Thymus (tissue), 14 donors: ENCODE results near the gene XG. TPM values are rescaled to one million over a fixed set of nuclear protein-coding genes. Genes with fewer than 3 reads are reported as not detected.
"Not testable (repeated sequence)": the region's sequence is repeated elsewhere in the genome, so short reads cannot be mapped to it uniquely, and the experiment has no call there.

ENCODE experiments used
- DNase-seq, 9 donors: peaks; one replicate each; pipeline ENCODE4 v3.0.0-alpha.2; 2013; ENCODE audit warnings: low spot score in 9 of 9, low read depth in 6 of 9, missing footprints in 1 of 9
- H3K27ac ChIP-seq, 2 donors: one replicate each; pipeline ENCODE4 v1.5.1; 2013; ENCODE audit warnings: control low read depth in 1 of 2, low read depth in 1 of 2, low read length in 1 of 2, mild to moderate bottlenecking in 1 of 2, moderate library complexity in 1 of 2
- H3K27me3 ChIP-seq, 2 donors: one replicate each; pipeline ENCODE4 v1.5.1; 2013; ENCODE audit warnings: low read length in 1 of 2; ENCODE audit not compliant: control insufficient read depth in 2 of 2, insufficient read depth in 1 of 2
- H3K36me3 ChIP-seq, 2 donors: one replicate each; pipeline ENCODE4 v1.5.1; 2013; ENCODE audit warnings: low read length in 1 of 2, mild to moderate bottlenecking in 1 of 2, moderate library complexity in 1 of 2; ENCODE audit not compliant: control insufficient read depth in 2 of 2, insufficient read depth in 2 of 2
- H3K4me1 ChIP-seq, 2 donors: one replicate each; pipeline ENCODE4 v1.5.1; 2013; ENCODE audit warnings: low read length in 2 of 2; ENCODE audit not compliant: control insufficient read depth in 2 of 2, insufficient read depth in 2 of 2
- H3K4me3 ChIP-seq, 2 donors: one replicate each; pipeline ENCODE4 v1.5.1; 2013; ENCODE audit warnings: low read length in 2 of 2, control low read depth in 1 of 2, mild to moderate bottlenecking in 1 of 2
- H3K9me3 ChIP-seq, 2 donors: one replicate each; pipeline ENCODE4 v1.5.1; 2013; ENCODE audit warnings: low read length in 1 of 2, mild to moderate bottlenecking in 1 of 2; ENCODE audit not compliant: control insufficient read depth in 2 of 2, insufficient read depth in 1 of 2
- WGBS: extraction: QIAGEN DNeasy Blood & Tissue Kit; methylation state at CpG from one replicate; pipeline ENCODE4 v1.1.7; 2013; 5-methylcytosine and 5-hydroxymethylcytosine counted together
- long read RNA-seq, 10 donors: transcript quantifications; one replicate each; lab custom pipeline, GENCODE V29; 2026
- polyA plus RNA-seq: library from polyadenylated mRNA; stranded (reverse); fragments of 200-250 nt; gene quantifications from one replicate; pipeline ENCODE4 v1.2.3, GENCODE V29; 2013
- total RNA-seq: library from RNA; stranded (reverse); fragments of 120-200 nt; gene quantifications from one replicate; pipeline ENCODE4 v1.2.4, GENCODE V29; 2013
- donor health status: healthy.

Gene XG, protein sequence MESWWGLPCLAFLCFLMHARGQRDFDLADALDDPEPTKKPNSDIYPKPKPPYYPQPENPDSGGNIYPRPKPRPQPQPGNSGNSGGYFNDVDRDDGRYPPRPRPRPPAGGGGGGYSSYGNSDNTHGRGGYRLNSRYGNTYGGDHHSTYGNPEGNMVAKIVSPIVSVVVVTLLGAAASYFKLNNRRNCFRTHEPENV
- 1.0 TPM for total RNA-seq
- polyA plus RNA-seq: 1.3 TPM
- long read RNA-seq, donor 1: 0 reads
- long read RNA-seq, donor 2, partial matches to known transcripts: 5 of 7 reads
- long read RNA-seq, donor 2, other reads (novel, unspliced or antisense): 0 of 7 reads
- long read RNA-seq, donor 3: 0 reads
- long read RNA-seq, donor 4, partial matches to known transcripts: 0 of 1 reads
- long read RNA-seq, donor 4, other reads (novel, unspliced or antisense): 0 of 1 reads
- long read RNA-seq, donor 5, partial matches to known transcripts: 6 of 6 reads
- long read RNA-seq, donor 5, other reads (novel, unspliced or antisense): 0 of 6 reads
- long read RNA-seq, donor 6: 0 reads
- long read RNA-seq, donor 7: 0 reads
- long read RNA-seq, donor 8, partial matches to known transcripts: 0 of 1 reads
- long read RNA-seq, donor 8, other reads (novel, unspliced or antisense): 0 of 1 reads
- long read RNA-seq, donor 9, partial matches to known transcripts: 0 of 1 reads
- long read RNA-seq, donor 9, other reads (novel, unspliced or antisense): 0 of 1 reads
- long read RNA-seq, donor 10: 0 reads

DNA sequence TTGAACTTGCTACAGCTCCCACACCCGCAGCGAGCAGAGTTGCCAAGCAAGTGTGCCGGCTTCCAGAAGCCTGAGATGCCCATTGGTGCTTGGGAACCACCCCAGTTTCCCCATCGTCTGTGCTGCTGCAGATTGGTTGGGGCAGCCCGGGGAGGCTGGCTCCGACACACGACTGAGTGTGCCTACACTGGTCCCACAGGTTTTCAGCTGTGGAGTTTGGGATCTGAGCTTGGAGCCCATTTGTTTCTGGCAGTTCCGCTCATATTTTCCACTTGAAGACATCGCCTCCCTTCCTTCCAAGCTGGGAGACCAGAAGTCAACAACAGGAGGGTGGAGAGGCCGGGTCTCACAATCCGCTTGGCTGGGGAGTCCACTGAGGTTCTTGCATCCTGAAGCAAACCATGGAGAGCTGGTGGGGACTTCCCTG, at the start of gene XG:
Gene XG, plus strand, starts transcription at position 167 of the 427 bp plus-strand sequence. Its CDS starts 235 bp downstream, at position 402.
- H3K36me3 ChIP-seq, DNase-seq, H3K27me3 ChIP-seq, H3K4me3 ChIP-seq, H3K9me3 ChIP-seq, H3K27ac ChIP-seq: not testable (repeated sequence)
- WGBS: 92% methylated on average over 11 of the region's 11 CpGs
- peaks cover 4 to 12% of the 10 kb centered on the region in 2 donors for H3K4me1 ChIP-seq

DNA sequence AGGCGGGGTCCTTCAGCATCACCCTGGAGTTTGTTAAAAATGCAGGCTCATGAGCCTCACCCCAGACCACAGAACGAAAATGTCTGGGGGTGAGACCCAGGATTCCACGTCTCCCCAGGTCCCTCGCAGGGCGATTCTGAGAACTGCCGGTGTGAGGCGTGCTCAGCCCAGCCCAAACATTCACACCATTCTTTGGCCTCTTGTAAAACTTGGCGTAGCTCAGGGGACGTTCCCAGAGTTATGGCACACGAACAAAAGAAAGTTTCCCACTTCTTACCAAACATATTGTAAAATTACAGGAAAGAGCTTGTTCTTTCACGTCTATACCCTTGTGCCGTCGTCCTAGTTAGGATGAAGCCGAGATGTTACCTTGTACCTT, 47.9 kb upstream of the XG start:
- Histone ChIP-seq H3K27me3 (no peaks in the 10 kb centered on the region), H3K9me3 (no peaks in the 10 kb centered on the region), H3K27ac (peak overlapping the region; percentile 92 to 99), H3K36me3 (peaks cover 16 to 67% of the 10 kb centered on the region in 2 donors), H3K4me3 (peak overlapping the region; percentile 27 to 30), H3K4me1 (peaks cover 83 to 97% of the 10 kb centered on the region in 2 donors)
- peak in 1 of 9 donors; percentile 55 for DNase-seq
- WGBS: 6% methylated on average over 14 of the region's 14 CpGs

DNA sequence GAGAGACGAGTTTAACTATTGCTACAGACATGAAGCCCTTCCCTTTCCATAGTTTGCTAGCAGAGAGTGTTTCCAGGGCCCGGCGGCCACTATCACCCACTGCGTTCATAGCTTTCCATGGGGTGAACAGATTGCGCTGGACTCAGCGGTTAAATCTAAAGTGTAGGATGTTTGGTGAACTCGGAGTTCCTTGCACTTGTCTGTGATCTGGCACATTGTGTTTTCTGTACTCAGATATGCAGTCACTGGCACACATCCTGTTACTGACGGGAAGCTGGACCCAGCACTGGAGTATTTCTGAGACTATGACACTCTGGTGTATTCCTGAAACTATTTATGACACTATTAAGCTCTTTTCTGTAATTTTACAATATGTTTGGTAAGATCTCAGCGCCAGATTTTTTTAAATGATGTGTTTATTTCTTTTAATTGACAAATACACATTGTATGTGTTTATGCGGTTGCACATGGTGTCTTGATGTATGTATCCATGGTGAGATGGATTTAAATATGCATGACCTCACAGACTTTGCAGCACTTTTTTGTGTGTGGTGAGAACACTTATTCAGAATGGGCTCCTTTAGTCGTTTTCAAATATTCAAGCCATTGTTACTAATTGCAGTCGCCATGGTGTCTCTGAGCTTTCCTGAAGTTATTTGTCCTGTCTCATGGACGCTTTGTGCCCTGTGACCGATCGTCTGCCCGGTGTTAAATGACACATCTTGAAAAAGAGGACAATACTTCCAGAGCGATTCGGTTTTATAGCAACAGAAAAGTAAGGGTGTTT, 46.6 kb upstream of the XG start:
- Histone ChIP-seq H3K9me3 (no peaks in the 10 kb centered on the region), H3K27me3 (no peaks in the 10 kb centered on the region), H3K36me3 (peaks cover 13 to 62% of the 10 kb centered on the region in 2 donors), H3K4me3 (peak overlapping the region; percentile 8 to 30), H3K27ac (peak overlapping the region; percentile 92 to 99), H3K4me1 (peaks cover 79 to 97% of the 10 kb centered on the region in 2 donors)
- 48% methylated on average over 18 of the region's 18 CpGs for WGBS
- peak in 1 of 9 donors; percentile 70 for DNase-seq

DNA sequence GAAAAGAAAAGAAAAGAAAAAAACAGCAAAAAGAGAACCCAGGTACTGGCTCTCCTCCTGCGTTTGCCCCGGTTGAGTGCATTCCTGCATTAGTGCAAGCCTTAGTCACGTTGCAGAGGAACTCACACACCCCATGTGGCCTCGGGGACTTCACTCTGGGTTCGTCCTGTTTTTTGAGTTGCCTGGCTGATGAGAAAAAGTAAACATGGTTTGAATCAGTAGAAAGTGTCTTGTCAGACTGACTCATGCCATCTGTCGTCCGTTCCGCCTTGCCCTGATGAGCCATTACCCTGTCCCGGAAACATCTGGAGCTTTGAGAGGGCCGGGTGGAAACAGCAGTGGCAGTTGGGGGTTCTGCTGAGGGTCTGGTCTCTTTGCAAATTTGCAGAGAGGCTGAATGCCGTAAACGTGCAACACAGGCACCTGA, 44.5 kb upstream of the XG start:
- no peaks in the 10 kb centered on the region for H3K9me3 ChIP-seq
- peak overlapping the region; percentile 93 to 99 for H3K27ac ChIP-seq
- WGBS: under 1% methylated on average over 12 of the region's 12 CpGs
- H3K4me3 ChIP-seq: peak overlapping the region; percentile 23 to 38
- H3K4me1 ChIP-seq: peaks cover 76 to 93% of the 10 kb centered on the region in 2 donors
- H3K27me3 ChIP-seq: no peaks in the 10 kb centered on the region
- peaks cover 5 to 59% of the 10 kb centered on the region in 2 donors for H3K36me3 ChIP-seq
- DNase-seq: peak in 5 of 9 donors; percentile 79 to 94 (median 88)

DNA sequence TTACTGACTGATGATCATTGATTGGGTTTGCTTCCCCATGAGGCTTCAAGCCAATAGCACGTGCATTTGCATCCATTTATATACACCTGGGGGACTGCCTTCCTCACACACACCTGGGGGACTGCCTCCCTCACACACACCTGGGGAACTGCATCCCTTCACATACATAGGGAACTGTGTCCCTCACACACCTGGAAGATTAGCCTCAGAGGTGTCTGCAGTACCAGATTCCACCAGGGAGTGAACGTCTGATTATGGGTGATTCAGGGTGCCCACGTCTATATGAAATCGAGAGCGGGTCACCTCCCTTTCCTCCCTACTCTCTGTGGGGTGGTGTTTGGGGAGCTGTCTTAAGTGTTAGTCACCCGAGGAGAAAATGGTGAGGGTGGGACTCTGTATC, 43.8 kb upstream of the XG start:
- H3K27me3 ChIP-seq: no peaks in the 10 kb centered on the region
- WGBS: 13% methylated on average over 6 of the region's 6 CpGs
- H3K9me3 ChIP-seq: no peaks in the 10 kb centered on the region
- H3K27ac ChIP-seq: peak overlapping the region; percentile 93 to 99
- DNase-seq: peak in 1 of 9 donors; percentile 64
- peaks cover 12 to 60% of the 10 kb centered on the region in 2 donors for H3K36me3 ChIP-seq
- peak overlapping the region; percentile 25 to 38 for H3K4me3 ChIP-seq
- peaks cover 80 to 94% of the 10 kb centered on the region in 2 donors for H3K4me1 ChIP-seq

DNA sequence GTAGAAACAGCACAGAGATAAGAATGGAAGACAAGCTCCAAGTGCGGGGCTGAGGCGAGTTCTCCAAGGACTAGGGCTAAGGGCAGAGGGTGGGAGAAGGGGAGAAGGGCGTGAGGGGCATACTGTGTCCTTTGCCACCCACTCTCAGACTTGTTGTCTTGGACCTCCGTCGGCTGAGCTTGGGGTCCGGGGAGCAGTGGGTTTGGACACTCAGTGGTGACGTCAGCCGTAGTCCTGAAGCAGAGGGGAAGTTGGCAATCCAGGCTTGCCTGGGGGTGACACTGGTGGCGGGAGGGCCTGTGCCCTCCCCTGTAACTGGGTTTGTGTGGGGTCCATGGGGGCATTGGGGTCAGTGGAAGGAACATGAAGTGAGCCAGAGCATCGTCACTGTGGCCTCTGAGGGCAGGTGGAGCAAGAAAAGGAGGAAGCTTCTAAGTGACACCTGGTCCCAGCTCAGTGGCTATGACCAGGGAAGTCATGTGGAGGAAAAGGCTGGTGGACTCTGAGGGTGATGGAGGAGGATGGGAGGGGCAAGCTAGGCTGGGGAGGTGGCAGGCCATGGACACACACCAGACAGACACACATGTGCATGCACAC, 43.1 kb upstream of the XG start:
- WGBS: 25% methylated on average over 10 of the region's 10 CpGs
- no peak for DNase-seq
- Histone ChIP-seq H3K4me1 (peaks cover 78 to 94% of the 10 kb centered on the region in 2 donors), H3K4me3 (peak overlapping the region; percentile 25 to 38), H3K36me3 (peaks cover 15 to 61% of the 10 kb centered on the region in 2 donors), H3K27me3 (no peaks in the 10 kb centered on the region), H3K27ac (peak overlapping the region; percentile 93 to 99), H3K9me3 (no peaks in the 10 kb centered on the region)

DNA sequence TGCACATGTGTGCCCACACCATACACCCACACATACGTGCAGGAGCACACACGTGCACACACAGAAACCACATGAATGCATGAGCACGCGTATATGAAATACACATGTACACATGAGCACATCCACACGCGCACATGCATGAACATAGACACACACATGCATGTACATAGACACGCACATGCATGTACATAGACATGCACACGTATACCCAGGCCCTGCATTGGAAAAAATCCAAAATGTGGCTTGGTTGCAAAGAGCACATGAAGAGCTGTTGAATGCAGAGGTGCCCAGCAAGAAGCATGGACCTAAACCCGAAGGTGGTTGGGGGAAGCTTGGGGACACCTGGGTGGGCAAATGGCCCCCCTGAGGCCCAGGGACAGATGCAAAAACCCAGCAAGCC, 42.3 kb upstream of the XG start:
- H3K27ac ChIP-seq: peak overlapping the region; percentile 92 to 99
- no peak for DNase-seq
- 76% methylated on average over 9 of the region's 9 CpGs for WGBS

DNA sequence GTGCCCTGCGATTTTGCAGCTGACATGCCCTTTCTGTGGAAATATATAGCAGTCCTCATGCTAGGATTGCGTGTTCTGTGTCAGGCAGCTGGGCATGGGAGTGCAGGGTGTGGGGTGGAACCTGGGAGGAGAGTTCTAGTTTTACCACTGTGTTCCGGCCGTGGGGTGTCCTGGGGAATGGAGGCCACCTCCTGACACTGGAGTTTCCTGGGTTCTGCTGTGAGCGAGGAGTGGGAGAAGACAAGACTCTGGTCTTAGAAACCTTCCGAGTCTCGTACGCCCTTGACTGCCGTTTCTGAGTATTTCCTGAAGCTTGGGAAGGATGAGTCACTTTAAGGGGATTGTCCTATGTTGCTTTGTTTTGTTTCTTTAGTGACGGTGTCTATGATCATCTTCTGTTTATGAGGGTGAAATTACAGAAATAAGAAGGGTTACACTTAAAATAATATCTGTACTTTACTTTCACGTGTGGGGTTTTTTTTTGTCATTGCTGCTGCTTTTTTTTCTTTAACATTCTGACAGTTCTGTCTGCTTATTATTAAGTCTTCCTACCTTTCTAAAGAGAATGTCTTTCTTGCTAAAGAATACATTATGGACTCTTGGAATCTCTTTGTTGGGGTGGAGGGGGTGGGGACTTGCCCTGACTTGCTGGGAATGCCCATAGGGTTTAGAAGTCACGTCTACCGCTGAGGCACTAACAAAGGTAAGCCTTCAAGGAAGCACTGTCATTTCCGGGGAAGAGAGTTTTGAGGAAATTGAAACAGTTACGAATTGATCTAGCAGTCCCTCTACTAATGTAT, 41.6 kb upstream of the XG start:
- peaks cover 0 to 7% of the 10 kb centered on the region in 2 donors for H3K9me3 ChIP-seq
- peak in 1 of 9 donors; percentile 67 for DNase-seq
- peak overlapping the region; percentile 31 to 47 for H3K4me3 ChIP-seq
- WGBS: 6% methylated on average over 15 of the region's 15 CpGs
- H3K27me3 ChIP-seq: no peaks in the 10 kb centered on the region
- H3K27ac ChIP-seq: peak overlapping the region; percentile 92 to 99
- H3K4me1 ChIP-seq: peaks cover 76 to 90% of the 10 kb centered on the region in 2 donors
- peaks cover 22 to 57% of the 10 kb centered on the region in 2 donors for H3K36me3 ChIP-seq

More for the DNA sequence above, 42.3 kb upstream of the XG start:
- no peaks in the 10 kb centered on the region for H3K27me3 ChIP-seq
- peaks cover 15 to 57% of the 10 kb centered on the region in 2 donors for H3K36me3 ChIP-seq
- H3K4me3 ChIP-seq: peak overlapping the region in 1 of 2 donors; percentile 47
- H3K4me1 ChIP-seq: peaks cover 76 to 90% of the 10 kb centered on the region in 2 donors
- peaks cover 0 to under 1% of the 10 kb centered on the region in 2 donors for H3K9me3 ChIP-seq
